ENCODE measurements around the gene DCLK3.

Gene DCLK3

DNA sequence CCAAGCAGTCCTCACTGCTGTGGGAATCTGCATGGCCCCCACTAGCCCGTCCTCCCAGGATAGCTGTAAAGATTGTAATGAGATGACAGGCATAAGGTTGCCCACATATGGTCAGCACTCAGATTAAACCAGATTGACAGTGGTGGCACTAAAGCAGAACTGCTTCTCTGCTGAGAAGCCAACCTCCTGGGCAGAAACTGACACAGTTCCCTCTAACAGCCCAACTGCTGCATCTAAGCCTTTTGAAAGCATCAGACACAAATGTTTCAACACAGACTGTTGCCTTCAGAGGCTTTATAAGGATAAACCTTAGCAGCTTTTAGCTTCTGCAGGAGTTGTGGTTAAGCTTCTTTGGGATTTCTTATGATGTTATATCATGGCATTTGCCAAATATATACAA lies 13.0 kb downstream of the DCLK3 start:
- no peak for DNase-seq (ENCODE audit: low read depth in 2 of 2)
- TF ChIP-seq, protein P1, sequence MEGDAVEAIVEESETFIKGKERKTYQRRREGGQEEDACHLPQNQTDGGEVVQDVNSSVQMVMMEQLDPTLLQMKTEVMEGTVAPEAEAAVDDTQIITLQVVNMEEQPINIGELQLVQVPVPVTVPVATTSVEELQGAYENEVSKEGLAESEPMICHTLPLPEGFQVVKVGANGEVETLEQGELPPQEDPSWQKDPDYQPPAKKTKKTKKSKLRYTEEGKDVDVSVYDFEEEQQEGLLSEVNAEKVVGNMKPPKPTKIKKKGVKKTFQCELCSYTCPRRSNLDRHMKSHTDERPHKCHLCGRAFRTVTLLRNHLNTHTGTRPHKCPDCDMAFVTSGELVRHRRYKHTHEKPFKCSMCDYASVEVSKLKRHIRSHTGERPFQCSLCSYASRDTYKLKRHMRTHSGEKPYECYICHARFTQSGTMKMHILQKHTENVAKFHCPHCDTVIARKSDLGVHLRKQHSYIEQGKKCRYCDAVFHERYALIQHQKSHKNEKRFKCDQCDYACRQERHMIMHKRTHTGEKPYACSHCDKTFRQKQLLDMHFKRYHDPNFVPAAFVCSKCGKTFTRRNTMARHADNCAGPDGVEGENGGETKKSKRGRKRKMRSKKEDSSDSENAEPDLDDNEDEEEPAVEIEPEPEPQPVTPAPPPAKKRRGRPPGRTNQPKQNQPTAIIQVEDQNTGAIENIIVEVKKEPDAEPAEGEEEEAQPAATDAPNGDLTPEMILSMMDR (IDR thresholded peaks at IDR 0.05; ENCODE audit: low read depth, low read length): no peak
- no peak overlapping the region for H3K4me3 ChIP-seq (replicated peaks in 1 of 2; ENCODE audit: low read depth in 2 of 2, low read length in 2 of 2)

DNA sequence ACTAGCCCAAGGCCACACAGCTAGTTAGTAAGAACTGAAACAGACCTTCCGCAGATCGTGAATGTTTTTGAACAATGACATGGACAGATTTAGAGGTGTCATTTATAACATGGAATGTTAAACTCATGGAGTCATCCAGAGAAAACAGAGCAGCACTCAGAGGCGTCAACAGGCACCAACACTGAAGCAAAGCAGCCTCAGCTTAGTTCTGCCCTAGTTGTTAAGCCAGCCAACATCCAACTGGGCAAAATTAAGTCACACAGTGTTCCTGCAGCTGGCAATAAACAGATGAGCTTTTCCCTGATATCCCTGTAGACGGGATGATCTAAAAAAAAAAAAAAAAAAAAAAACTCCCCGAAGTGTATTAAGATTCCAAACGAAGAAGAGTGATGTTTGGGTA lies 13.6 kb downstream of the DCLK3 start:
- DNase-seq (ENCODE audit: low read depth in 2 of 2): no peak
- H3K4me3 ChIP-seq (replicated peaks in 1 of 2; ENCODE audit: low read depth in 2 of 2, low read length in 2 of 2): no peak overlapping the region
- TF ChIP-seq, protein P1 (IDR thresholded peaks at IDR 0.05; ENCODE audit: low read depth, low read length): no peak

DNA sequence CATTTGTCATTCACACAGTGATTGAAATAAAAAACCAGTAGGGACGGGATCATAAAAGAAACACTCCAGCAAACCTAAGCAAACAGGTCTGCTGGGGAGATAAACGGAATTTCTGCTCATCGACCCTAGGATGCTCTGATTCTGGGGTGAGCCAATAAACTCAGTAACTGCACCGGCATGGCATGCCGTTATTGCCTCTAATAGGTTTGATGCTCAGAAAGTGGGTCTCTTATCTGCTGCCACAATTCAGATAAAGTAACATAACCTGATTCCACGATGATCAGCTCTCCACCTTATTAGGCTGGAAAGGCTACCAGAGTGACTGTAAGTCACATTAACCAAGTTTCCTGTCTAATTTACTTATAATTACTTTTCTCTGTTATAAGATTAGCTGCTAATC lies 19.6 kb downstream of the DCLK3 start:
- DNase-seq (ENCODE audit: low read depth in 2 of 2): no peak
- TF ChIP-seq, protein P1 (IDR thresholded peaks at IDR 0.05; ENCODE audit: low read depth, low read length): no peak
- no peak overlapping the region for H3K4me3 ChIP-seq (replicated peaks in 1 of 2; ENCODE audit: low read depth in 2 of 2, low read length in 2 of 2)

DNA sequence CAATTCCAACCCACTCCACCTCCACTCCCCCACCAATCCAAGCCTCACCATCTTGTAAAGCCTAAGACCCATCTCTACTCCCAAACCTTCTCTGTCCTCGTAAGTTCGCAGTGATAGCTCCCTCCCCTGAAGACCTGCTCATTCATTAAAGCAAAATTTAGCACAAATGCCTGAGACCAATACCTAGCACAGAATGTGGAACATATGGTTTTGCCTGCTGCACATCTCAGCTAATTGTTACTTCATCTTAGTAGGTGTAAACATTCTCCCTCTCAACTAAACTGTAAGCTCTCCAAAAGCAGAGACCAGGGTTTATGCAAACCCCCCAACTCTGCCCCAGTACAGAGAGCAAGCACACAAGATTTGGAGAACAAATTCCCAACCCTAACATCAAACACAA lies 20.5 kb downstream of the DCLK3 start:
- TF ChIP-seq, protein P1 (IDR thresholded peaks at IDR 0.05; ENCODE audit: low read depth, low read length): no peak
- no peak for DNase-seq (ENCODE audit: low read depth in 2 of 2)

DNA sequence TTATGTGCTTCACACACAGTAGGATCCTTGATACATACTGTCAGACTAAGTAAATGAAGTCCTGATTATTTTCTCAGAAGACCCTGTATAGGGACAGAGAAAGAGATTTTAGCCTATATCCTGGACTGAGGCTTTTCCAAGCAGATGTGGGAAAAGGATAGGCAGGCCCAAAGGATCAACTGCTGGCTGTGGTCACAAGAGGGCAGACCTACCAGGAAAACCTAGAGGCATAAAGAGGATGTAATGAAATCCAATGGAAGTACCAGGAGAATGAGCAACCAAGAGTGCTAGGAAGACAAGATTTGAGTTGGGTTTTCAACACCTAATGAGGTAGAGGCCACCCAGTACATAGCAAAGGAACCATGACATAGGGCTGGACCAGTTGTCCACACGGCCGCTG lies 23.1 kb downstream of the DCLK3 start:
- TF ChIP-seq, protein P1 (IDR thresholded peaks at IDR 0.05; ENCODE audit: low read depth, low read length): peak; percentile 10
- no peak overlapping the region for H3K4me3 ChIP-seq (replicated peaks in 1 of 2; ENCODE audit: low read depth in 2 of 2, low read length in 2 of 2)
- peak in 1 of 2 donors; percentile 16 for DNase-seq (ENCODE audit: low read depth in 2 of 2)

More for the DNA sequence above, 20.5 kb downstream of the DCLK3 start:
- no peak overlapping the region for H3K4me3 ChIP-seq (replicated peaks in 1 of 2; ENCODE audit: low read depth in 2 of 2, low read length in 2 of 2)

DNA sequence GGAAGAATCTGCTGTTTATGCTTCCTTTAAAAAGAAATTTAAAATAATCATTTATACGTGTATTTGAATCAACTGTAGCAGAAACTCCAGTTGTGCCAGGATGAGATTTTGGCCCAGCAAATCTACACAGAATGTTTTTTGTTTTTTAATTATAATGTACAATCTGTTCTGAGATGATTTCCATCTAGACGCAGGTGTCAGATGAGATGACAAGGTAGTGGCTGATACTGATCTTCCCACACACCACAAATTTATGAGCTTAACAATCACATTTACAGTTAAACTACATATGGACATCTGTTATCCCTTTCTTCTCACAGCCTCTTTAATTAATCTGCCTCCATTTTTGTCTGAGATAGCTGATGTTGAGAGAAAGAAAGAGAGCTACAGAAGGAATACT lies 23.6 kb downstream of the DCLK3 start:
- TF ChIP-seq, protein P1 (IDR thresholded peaks at IDR 0.05; ENCODE audit: low read depth, low read length): no peak
- DNase-seq (ENCODE audit: low read depth in 2 of 2): no peak
- no peak overlapping the region for H3K4me3 ChIP-seq (replicated peaks in 1 of 2; ENCODE audit: low read depth in 2 of 2, low read length in 2 of 2)

DNA sequence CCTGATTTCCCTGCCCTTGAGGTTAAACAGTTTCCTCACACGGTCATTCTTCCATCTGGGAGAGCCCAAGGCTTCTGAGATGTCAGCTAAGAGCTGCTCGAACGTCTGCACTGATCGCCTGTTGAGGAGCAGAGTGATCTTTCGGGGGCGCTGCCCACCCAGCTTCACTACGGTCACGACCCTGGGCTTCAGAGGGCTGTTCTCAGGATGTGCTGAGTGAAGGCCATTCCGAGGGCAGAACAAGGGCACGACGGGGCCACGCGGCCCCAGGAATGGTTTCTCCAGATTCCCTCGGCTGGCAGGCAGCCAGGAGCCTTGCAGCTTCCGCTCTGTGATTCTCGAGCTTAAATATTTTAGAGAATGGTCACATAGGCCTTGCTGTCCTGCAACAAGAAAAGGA lies 25.7 kb downstream of the DCLK3 start:
- TF ChIP-seq, protein P1 (IDR thresholded peaks at IDR 0.05; ENCODE audit: low read depth, low read length): no peak

More for the DNA sequence above, 25.7 kb downstream of the DCLK3 start:
- no peak overlapping the region for H3K4me3 ChIP-seq (replicated peaks in 1 of 2; ENCODE audit: low read depth in 2 of 2, low read length in 2 of 2)
- peak; percentile 18 to 49 for DNase-seq (ENCODE audit: low read depth in 2 of 2)
